HEK293 (cell line): ENCODE results near the gene HSPA2.

Source experiments
- KLF16 ChIP-seq: fragments of 450-650 bp; formaldehyde crosslinking; IDR thresholded peaks from 2 replicates; pipeline ENCODE4 v1.5.1; 2017; ENCODE audit warnings: missing biosample characterization, missing genetic modification characterization
- KLF8 ChIP-seq: fragments of 450-650 bp; formaldehyde crosslinking; IDR thresholded peaks from 2 replicates; pipeline ENCODE4 v1.5.1; 2016; ENCODE audit warnings: missing biosample characterization, missing genetic modification characterization
- MZF1 ChIP-seq: fragments of 450-650 bp; formaldehyde crosslinking; IDR thresholded peaks from 2 replicates; pipeline ENCODE4 v1.5.1; 2017; ENCODE audit warnings: missing biosample characterization, missing genetic modification characterization, borderline replicate concordance
- SCRT1 ChIP-seq: fragments of 450-650 bp; formaldehyde crosslinking; IDR thresholded peaks from 2 replicates; pipeline ENCODE4 v1.5.1; 2016; ENCODE audit warnings: missing biosample characterization, missing genetic modification characterization, borderline replicate concordance
- SP3 ChIP-seq: fragments of 450-650 bp; formaldehyde crosslinking; IDR thresholded peaks from 2 replicates; pipeline ENCODE4 v1.5.1; 2016; ENCODE audit warnings: missing biosample characterization, missing genetic modification characterization
- ZBTB17 ChIP-seq: fragments of 450-650 bp; formaldehyde crosslinking; IDR thresholded peaks from 2 replicates; pipeline ENCODE4 v1.5.1; 2016; ENCODE audit warnings: missing biosample characterization, missing genetic modification characterization
- ZEB2 ChIP-seq: fragments of 450-650 bp; formaldehyde crosslinking; IDR thresholded peaks from 2 replicates; pipeline ENCODE4 v1.5.1; 2016; ENCODE audit warnings: missing biosample characterization, missing genetic modification characterization
- ZFP41 ChIP-seq: fragments of 450-650 bp; formaldehyde crosslinking; IDR thresholded peaks from 2 replicates; pipeline ENCODE4 v1.5.1; 2016; ENCODE audit warnings: missing biosample characterization, missing genetic modification characterization, borderline replicate concordance
- ZIC2 ChIP-seq: fragments of 450-650 bp; formaldehyde crosslinking; IDR thresholded peaks from 2 replicates; pipeline ENCODE4 v1.5.1; 2016; ENCODE audit warnings: missing biosample characterization, missing genetic modification characterization
- ZNF114 ChIP-seq: fragments of 450-650 bp; formaldehyde crosslinking; IDR thresholded peaks from 2 replicates; pipeline ENCODE4 v1.5.0; 2017; ENCODE audit warnings: missing biosample characterization, missing genetic modification characterization
- ZNF274 ChIP-seq, 2 experiments: fragments of 200-500 bp in 1 of 2; fragments of 450-650 bp in 1 of 2; sonication (Bioruptor generic) in 1 of 2; formaldehyde crosslinking in 1 of 2; IDR thresholded peaks; 2 replicates each; pipeline versions ENCODE4 v1.5.1 to v1.6.1; 2014 to 2016; ENCODE audit warnings: borderline replicate concordance in 1 of 2, inconsistent platforms in 1 of 2, low read length in 1 of 2, missing biosample characterization in 1 of 2, missing genetic modification characterization in 1 of 2
- ZNF311 ChIP-seq: fragments of 450-650 bp; formaldehyde crosslinking; IDR thresholded peaks from 2 replicates; pipeline ENCODE4 v1.5.1; 2017; ENCODE audit warnings: missing biosample characterization, missing genetic modification characterization, borderline replicate concordance
- ZNF324 ChIP-seq: fragments of 450-650 bp; formaldehyde crosslinking; IDR thresholded peaks from 2 replicates; pipeline ENCODE4 v1.5.1; 2016; ENCODE audit warnings: missing biosample characterization, missing genetic modification characterization
- ZNF335 ChIP-seq: fragments of 450-650 bp; formaldehyde crosslinking; conservative IDR thresholded peaks from 2 replicates; pipeline ENCODE4 v1.5.1; 2016; ENCODE audit warnings: missing biosample characterization, missing genetic modification characterization
- ZNF433 ChIP-seq: fragments of 450-650 bp; formaldehyde crosslinking; IDR thresholded peaks from 2 replicates; pipeline ENCODE4 v1.5.1; 2016; ENCODE audit warnings: missing biosample characterization, missing genetic modification characterization, low read depth
- ZNF555 ChIP-seq: fragments of 450-650 bp; formaldehyde crosslinking; conservative IDR thresholded peaks from 2 replicates; pipeline ENCODE4 v1.5.1; 2017; ENCODE audit warnings: missing biosample characterization, mild to moderate bottlenecking, missing genetic modification characterization, inconsistent platforms
- ZNF571 ChIP-seq: fragments of 450-650 bp; formaldehyde crosslinking; IDR thresholded peaks from 2 replicates; pipeline ENCODE4 v1.5.0; 2017; ENCODE audit warnings: missing biosample characterization, missing genetic modification characterization
- ZNF626 ChIP-seq: fragments of 450-650 bp; sonication (Bioruptor Pico); formaldehyde crosslinking; IDR thresholded peaks from 2 replicates; pipeline ENCODE4 v1.5.1; 2018; ENCODE audit warnings: missing biosample characterization, missing genetic modification characterization, inconsistent platforms
- ZNF664 ChIP-seq: fragments of 450-650 bp; formaldehyde crosslinking; IDR thresholded peaks from 2 replicates; pipeline ENCODE4 v1.5.1; 2016; ENCODE audit warnings: missing biosample characterization, missing genetic modification characterization
- ZNF677 ChIP-seq: fragments of 450-650 bp; IDR thresholded peaks from 2 replicates; pipeline ENCODE4 v1.5.0; 2018; ENCODE audit warnings: missing biosample characterization, mild to moderate bottlenecking, missing genetic modification characterization, moderate library complexity
- ZNF791 ChIP-seq: fragments of 450-650 bp; formaldehyde crosslinking; IDR thresholded peaks from 2 replicates; pipeline ENCODE4 v1.5.1; 2016; ENCODE audit warnings: missing biosample characterization, missing genetic modification characterization
- TF ChIP-seq, protein P1 (sequence below): fragments of 450-650 bp; formaldehyde crosslinking; IDR thresholded peaks from 2 replicates; pipeline ENCODE4 v1.5.1; 2016; ENCODE audit warnings: missing biosample characterization, missing genetic modification characterization
- TF ChIP-seq, protein P2 (sequence below): fragments of 450-650 bp; formaldehyde crosslinking; IDR thresholded peaks from 2 replicates; pipeline ENCODE4 v1.5.1; 2016; ENCODE audit warnings: missing biosample characterization, missing genetic modification characterization, borderline replicate concordance
- TF ChIP-seq, protein P3 (sequence below): fragments of 450-650 bp; formaldehyde crosslinking; IDR thresholded peaks from 2 replicates; pipeline ENCODE4 v1.5.1; 2017; ENCODE audit warnings: missing biosample characterization, mild to moderate bottlenecking, missing genetic modification characterization, moderate library complexity
- TF ChIP-seq, protein P4 (sequence below): fragments of 450-650 bp; formaldehyde crosslinking; IDR thresholded peaks from 2 replicates; pipeline ENCODE4 v1.5.1; 2016; ENCODE audit warnings: missing biosample characterization, missing genetic modification characterization
- TF ChIP-seq, protein P5 (sequence below): fragments of 450-650 bp; formaldehyde crosslinking; IDR thresholded peaks from 2 replicates; pipeline ENCODE4 v1.5.1; 2016; ENCODE audit warnings: missing biosample characterization, missing genetic modification characterization
- TF ChIP-seq, protein P6 (sequence below): fragments of 450-650 bp; IDR thresholded peaks from 2 replicates; pipeline ENCODE4 v1.5.1; 2018; ENCODE audit warnings: missing biosample characterization, missing genetic modification characterization

HSPA2 gene

DNA sequence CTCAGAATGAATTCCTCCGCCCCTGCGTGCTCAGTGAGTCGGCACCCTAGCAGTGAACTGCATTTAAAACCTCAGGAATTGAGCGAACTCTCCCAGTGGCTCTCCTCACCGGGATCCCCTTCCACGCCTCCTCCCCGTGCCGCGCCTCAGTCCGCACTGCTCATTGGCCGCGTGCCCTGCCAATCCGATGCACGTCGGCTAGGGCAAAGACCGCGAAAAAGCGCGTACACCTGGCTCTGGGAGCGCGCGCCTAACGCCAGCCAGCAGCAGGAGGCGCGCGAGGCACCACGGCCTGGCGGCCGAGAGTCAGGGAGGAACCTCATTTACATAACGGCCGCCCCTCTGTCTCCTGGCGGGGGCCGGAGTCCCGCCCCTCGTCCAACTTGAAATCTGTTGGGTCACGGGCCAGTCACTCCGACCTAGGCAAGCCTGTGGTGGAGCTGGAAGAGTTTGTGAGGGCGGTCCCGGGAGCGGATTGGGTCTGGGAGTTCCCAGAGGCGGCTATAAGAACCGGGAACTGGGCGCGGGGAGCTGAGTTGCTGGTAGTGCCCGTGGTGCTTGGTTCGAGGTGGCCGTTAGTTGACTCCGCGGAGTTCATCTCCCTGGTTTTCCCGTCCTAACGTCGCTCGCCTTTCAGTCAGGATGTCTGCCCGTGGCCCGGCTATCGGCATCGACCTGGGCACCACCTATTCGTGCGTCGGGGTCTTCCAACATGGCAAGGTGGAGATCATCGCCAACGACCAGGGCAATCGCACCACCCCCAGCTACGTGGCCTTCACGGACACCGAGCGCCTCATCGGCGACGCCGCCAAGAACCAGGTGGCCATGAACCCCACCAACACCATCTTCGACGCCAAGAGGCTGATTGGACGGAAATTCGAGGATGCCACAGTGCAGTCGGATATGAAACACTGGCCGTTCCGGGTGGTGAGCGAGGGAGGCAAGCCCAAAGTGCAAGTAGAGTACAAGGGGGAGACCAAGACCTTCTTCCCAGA lies at the start of gene HSPA2 (continued):
- TF ChIP-seq ZNF791 (tag by site-specific recombination) (no peak), ZEB2 (tag by site-specific recombination) (peak; percentile 58; the same call in 1 of the 2 replicates), ZNF626 (tag by site-specific recombination) (no peak), SCRT1 (tag by site-specific recombination) (no peak), ZNF555 (tag by site-specific recombination) (no peak), KLF8 (peak; percentile 71; the same call in 1 of the 2 replicates), ZIC2 (peak; percentile 18; the same call in 1 of the 2 replicates), SP3 (tag by site-specific recombination) (peak; percentile 85), ZNF114 (no peak), ZNF664 (tag by site-specific recombination) (no peak), ZNF571 (tag by site-specific recombination) (no peak), ZNF324 (tag by site-specific recombination) (0 out of 2 replicates have a peak, but pooled peaks have one; percentile 20), KLF16 (tag by site-specific recombination) (no peak), ZNF677 (no peak), ZNF311 (tag by site-specific recombination) (no peak), ZNF335 (tag by site-specific recombination) (no peak), ZBTB17 (tag by site-specific recombination) (peak; percentile 72), ZFP41 (no peak), MZF1 (no peak), ZNF433 (no peak), ZNF274 (IDR thresholded peaks at IDR 0.05; ENCODE audit: low read length) (no peak), ZNF274 (tag by site-specific recombination; IDR thresholded peaks at IDR 0.05; ENCODE audit: borderline replicate concordance) (no peak)
- TF ChIP-seq, protein P1, sequence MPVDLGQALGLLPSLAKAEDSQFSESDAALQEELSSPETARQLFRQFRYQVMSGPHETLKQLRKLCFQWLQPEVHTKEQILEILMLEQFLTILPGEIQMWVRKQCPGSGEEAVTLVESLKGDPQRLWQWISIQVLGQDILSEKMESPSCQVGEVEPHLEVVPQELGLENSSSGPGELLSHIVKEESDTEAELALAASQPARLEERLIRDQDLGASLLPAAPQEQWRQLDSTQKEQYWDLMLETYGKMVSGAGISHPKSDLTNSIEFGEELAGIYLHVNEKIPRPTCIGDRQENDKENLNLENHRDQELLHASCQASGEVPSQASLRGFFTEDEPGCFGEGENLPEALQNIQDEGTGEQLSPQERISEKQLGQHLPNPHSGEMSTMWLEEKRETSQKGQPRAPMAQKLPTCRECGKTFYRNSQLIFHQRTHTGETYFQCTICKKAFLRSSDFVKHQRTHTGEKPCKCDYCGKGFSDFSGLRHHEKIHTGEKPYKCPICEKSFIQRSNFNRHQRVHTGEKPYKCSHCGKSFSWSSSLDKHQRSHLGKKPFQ (tag by site-specific recombination), result no peak
- TF ChIP-seq, protein P2, sequence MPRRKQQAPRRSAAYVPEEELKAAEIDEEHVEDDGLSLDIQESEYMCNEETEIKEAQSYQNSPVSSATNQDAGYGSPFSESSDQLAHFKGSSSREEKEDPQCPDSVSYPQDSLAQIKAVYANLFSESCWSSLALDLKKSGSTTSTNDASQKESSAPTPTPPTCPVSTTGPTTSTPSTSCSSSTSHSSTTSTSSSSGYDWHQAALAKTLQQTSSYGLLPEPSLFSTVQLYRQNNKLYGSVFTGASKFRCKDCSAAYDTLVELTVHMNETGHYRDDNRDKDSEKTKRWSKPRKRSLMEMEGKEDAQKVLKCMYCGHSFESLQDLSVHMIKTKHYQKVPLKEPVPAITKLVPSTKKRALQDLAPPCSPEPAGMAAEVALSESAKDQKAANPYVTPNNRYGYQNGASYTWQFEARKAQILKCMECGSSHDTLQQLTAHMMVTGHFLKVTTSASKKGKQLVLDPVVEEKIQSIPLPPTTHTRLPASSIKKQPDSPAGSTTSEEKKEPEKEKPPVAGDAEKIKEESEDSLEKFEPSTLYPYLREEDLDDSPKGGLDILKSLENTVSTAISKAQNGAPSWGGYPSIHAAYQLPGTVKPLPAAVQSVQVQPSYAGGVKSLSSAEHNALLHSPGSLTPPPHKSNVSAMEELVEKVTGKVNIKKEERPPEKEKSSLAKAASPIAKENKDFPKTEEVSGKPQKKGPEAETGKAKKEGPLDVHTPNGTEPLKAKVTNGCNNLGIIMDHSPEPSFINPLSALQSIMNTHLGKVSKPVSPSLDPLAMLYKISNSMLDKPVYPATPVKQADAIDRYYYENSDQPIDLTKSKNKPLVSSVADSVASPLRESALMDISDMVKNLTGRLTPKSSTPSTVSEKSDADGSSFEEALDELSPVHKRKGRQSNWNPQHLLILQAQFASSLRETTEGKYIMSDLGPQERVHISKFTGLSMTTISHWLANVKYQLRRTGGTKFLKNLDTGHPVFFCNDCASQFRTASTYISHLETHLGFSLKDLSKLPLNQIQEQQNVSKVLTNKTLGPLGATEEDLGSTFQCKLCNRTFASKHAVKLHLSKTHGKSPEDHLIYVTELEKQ (tag by site-specific recombination), result no peak
- TF ChIP-seq, protein P3, sequence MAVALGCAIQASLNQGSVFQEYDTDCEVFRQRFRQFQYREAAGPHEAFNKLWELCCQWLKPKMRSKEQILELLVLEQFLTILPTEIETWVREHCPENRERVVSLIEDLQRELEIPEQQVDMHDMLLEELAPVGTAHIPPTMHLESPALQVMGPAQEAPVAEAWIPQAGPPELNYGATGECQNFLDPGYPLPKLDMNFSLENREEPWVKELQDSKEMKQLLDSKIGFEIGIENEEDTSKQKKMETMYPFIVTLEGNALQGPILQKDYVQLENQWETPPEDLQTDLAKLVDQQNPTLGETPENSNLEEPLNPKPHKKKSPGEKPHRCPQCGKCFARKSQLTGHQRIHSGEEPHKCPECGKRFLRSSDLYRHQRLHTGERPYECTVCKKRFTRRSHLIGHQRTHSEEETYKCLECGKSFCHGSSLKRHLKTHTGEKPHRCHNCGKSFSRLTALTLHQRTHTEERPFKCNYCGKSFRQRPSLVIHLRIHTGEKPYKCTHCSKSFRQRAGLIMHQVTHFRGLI (tag by site-specific recombination), result no peak
- TF ChIP-seq, protein P4, sequence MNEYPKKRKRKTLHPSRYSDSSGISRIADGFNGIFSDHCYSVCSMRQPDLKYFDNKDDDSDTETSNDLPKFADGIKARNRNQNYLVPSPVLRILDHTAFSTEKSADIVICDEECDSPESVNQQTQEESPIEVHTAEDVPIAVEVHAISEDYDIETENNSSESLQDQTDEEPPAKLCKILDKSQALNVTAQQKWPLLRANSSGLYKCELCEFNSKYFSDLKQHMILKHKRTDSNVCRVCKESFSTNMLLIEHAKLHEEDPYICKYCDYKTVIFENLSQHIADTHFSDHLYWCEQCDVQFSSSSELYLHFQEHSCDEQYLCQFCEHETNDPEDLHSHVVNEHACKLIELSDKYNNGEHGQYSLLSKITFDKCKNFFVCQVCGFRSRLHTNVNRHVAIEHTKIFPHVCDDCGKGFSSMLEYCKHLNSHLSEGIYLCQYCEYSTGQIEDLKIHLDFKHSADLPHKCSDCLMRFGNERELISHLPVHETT, result no peak
- TF ChIP-seq, protein P5, sequence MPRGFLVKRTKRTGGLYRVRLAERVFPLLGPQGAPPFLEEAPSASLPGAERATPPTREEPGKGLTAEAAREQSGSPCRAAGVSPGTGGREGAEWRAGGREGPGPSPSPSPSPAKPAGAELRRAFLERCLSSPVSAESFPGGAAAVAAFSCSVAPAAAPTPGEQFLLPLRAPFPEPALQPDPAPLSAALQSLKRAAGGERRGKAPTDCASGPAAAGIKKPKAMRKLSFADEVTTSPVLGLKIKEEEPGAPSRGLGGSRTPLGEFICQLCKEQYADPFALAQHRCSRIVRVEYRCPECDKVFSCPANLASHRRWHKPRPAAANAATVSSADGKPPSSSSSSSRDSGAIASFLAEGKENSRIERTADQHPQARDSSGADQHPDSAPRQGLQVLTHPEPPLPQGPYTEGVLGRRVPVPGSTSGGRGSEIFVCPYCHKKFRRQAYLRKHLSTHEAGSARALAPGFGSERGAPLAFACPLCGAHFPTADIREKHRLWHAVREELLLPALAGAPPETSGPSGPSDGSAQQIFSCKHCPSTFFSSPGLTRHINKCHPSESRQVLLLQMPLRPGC (tag by site-specific recombination), result no peak
- TF ChIP-seq, protein P6, sequence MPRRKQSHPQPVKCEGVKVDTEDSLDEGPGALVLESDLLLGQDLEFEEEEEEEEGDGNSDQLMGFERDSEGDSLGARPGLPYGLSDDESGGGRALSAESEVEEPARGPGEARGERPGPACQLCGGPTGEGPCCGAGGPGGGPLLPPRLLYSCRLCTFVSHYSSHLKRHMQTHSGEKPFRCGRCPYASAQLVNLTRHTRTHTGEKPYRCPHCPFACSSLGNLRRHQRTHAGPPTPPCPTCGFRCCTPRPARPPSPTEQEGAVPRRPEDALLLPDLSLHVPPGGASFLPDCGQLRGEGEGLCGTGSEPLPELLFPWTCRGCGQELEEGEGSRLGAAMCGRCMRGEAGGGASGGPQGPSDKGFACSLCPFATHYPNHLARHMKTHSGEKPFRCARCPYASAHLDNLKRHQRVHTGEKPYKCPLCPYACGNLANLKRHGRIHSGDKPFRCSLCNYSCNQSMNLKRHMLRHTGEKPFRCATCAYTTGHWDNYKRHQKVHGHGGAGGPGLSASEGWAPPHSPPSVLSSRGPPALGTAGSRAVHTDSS (tag by site-specific recombination), result no peak
